Glomerular visceral epithelial cell (primary cell): ENCODE measurements around the gene RFTN1.

Experiments
- DNase-seq: peaks from one replicate; pipeline ENCODE4 v3.0.0-alpha.2; 2016; ENCODE audit errors: extremely low spot score

RFTN1 gene

GRCh38 chr3:16433701-16434151 lies 79.8 kb downstream of the RFTN1 start:
- no peak for DNase-seq

DNA sequence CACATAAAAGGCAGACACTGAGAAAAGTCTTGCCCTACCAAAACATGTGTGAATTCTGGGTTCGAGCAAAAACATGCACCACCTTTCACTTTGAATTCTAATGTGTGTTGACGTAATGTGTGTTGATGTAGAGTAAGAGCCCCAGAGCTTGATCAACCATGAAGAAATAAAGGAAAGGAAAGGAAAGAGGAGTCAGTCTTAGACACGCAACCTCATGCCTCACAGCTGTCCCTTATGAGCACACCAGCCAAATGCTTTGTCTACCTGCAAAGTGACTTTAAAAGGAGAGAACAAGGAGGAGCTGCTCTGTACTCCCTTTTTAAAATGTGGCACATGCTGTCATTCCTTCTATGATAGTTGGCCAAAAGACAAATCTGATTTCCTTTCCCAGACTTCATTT lies 80.8 kb downstream of the RFTN1 start:
- DNase-seq = no peak

- no peak for DNase-seq
Measured at GRCh38 chr3:16430717-16431630, 82.5 kb downstream of the RFTN1 start.

- no peak for DNase-seq
Measured at GRCh38 chr3:16429086-16429485, 84.4 kb downstream of the RFTN1 start.

GRCh38 chr3:16428612-16429011 lies 84.9 kb downstream of the RFTN1 start:
- no peak for DNase-seq

GRCh38 chr3:16427103-16427965 lies 86.2 kb downstream of the RFTN1 start:
- peak; percentile 42 for DNase-seq

- no peak for DNase-seq
Measured at GRCh38 chr3:16426665-16427064, 86.8 kb downstream of the RFTN1 start.

- DNase-seq = no peak
Measured at GRCh38 chr3:16426029-16426400, 87.5 kb downstream of the RFTN1 start.

GRCh38 chr3:16425398-16426028 lies 88.0 kb downstream of the RFTN1 start:
- DNase-seq = no peak

- no peak for DNase-seq
Measured at GRCh38 chr3:16423947-16424673, 89.4 kb downstream of the RFTN1 start.

DNA sequence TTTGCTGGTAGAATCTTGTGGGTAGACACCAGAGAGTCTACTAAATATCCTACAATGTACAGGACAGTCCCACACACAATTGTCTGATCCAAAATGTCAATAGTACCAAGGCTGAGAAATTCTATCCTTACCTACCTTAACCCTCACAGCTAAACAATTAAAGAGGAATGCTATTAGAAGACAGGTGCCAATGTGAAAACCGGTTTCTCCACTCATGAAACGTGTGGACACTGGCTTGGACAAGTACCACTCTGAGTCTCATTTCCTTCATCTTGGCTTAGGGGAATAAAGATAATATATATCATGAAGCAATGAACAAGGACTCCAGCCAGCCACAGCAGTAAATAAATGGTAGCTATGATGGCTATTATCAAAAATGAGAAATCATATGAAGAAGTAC lies 90.2 kb downstream of the RFTN1 start:
- no peak for DNase-seq

DNA sequence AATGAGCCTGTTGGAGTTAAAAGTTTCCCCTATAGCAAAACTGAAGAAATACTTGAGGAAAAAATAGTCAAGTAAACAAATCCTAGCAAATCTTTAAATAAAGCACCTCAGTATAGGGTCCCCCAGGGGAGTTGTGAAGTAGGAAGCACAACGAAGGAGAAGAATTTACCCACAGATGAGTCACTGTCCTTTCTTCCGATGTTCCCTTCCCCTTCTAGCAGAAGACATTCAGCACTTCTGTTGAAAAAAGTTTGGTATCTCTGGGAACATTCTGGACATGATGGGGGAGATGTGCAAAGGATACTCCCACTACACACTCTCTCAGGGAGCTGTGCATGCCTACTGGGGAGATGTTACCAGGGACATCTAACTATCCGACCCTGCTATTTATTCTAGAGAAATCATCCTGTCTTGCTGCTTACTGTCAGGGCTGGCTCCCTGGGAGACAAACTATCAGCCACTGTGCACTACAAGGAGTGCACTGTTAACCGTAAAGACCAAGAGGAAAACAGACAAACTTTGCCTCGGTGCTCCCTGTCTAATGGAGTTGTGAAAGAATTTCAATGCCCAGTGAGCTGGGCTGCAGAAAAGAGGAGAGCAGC lies 93.8 kb downstream of the RFTN1 start:
- no peak for DNase-seq

DNA sequence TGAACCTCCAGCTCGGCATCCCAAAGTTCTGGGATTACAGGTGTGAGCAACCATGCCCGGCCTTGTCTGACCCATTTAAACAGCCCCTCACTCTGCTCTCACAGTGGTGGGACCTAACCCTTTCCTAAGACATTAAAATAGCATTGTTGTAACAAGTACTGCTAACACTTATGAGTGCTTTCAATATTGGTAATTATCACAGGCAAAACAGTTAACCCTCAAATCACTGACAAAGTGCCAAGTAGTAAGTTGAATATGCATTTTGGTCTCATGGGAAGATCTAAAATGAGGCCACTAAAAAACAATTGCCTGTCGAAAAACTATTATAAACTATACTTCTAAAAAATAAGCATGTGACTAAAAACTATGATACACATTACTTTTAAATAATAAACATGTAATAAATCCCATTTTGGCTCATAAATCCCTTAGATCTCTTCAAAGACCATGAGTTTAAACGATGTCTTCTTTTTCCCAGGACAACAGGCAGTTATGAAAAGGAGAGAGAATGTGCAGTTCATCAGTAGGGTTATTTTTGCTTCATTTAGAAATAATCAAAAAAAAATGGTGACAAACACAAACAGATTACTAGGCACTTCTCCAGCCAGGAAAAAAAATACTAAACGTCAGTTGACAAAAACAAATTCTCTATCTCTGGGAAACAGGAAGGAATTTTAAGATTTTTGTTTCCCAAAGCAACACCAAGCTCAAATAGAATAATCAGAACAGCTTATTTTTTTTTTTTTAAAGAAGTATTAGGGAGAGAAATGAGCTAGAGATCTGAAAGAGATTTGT lies 95.4 kb downstream of the RFTN1 start:
- DNase-seq = no peak

GRCh38 chr3:16415911-16416476 lies 97.5 kb downstream of the RFTN1 start:
- DNase-seq = peak; percentile 16

DNA sequence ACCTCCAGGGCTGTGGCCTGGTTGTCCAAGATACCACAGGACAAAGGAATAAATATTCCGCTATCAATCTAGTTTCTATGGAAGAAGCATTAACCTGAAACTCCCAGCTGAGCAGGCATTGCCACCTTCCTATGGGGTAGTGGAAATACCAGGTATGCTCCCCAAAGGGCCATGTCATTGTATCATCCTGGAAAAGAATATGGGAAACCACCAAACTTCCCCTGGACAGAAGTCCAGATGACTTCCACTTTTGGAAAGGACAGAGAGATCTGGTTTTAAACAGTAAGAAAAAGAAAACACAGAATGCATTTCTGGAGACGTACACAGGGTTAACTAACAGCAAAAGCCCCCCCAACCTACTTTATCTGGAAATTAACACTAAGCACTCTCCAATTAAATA lies 100.2 kb downstream of the RFTN1 start:
- no peak for DNase-seq

- no peak for DNase-seq
Measured at GRCh38 chr3:16412192-16412800, 101.2 kb downstream of the RFTN1 start.

DNA sequence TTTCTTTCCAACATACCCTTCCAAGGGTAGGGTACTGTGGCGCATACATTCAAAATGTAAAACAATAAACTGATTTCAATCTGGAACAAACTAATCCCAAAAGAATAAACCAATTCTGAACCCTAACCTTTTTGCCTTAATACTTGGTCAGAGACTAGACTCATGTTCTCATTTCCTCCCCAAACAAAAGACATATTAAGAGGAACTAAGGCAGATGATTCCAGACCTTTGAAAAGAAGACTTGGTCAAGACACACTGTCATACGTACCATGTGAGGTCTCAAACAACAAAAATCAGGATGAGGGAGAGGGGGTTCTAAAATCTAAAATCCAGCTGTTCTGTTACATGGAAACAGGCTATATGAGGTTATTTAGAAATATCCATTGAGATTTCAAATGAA lies 102.1 kb downstream of the RFTN1 start:
- DNase-seq = no peak

GRCh38 chr3:16410659-16411058 lies 102.8 kb downstream of the RFTN1 start:
- no peak for DNase-seq

DNA sequence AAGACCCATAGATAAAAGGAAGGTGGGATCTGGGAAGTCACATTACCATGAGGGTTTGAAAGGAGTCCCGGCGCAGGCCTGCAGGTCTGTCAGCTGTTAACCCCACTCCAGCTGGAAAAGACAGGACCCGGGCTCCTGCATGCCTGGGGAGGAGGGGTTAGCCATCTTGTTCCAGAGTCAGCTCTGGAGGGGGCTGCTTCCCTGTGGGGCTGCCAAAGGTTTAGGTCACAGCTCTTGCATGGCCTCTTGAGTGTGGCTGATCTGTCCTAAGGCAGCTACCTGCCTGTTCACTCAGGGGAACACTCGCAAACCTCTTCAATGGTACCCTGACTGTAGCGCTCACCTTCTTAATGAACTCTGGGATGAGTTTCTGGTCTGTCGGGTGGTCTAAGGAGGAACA lies 104.5 kb downstream of the RFTN1 start:
- DNase-seq = no peak

- no peak for DNase-seq
Measured at GRCh38 chr3:16407366-16407765, 106.1 kb downstream of the RFTN1 start.
